H1 (cell line): ENCODE results near the gene AGAP1. TPM values are rescaled to one million over a fixed set of nuclear protein-coding genes. Genes with fewer than 3 reads are reported as not detected.

Source experiments
- BCL11A ChIP-seq, 2 experiments: IDR thresholded peaks; one replicate each; pipeline ENCODE4 v1.6.1; 2011; ENCODE audit warnings: low read depth in 2 of 2, low read length in 2 of 2, mild to moderate bottlenecking in 2 of 2
- CEBPB ChIP-seq: IDR thresholded peaks from 2 replicates; pipeline ENCODE4 v1.6.1; 2012; ENCODE audit warnings: low read depth, low read length
- EGR1 ChIP-seq: IDR thresholded peaks from 2 replicates; pipeline ENCODE4 v1.6.1; 2011; ENCODE audit warnings: low read depth, low read length, borderline replicate concordance
- HDAC6 ChIP-seq: IDR thresholded peaks from one replicate; pipeline ENCODE4 v1.7.1; 2012; ENCODE audit warnings: low read depth, mild to moderate bottlenecking, inconsistent platforms, low read length, moderate library complexity
- SP2 ChIP-seq: IDR thresholded peaks from 2 replicates; pipeline ENCODE4 v1.6.1; 2012; ENCODE audit warnings: mild to moderate bottlenecking, low read length, inconsistent platforms
- TAF7 ChIP-seq: optimal IDR thresholded peaks from 2 replicates; pipeline ENCODE3; 2011; ENCODE audit warnings: low read depth, mild to moderate bottlenecking, inconsistent platforms, low read length, moderate library complexity, borderline replicate concordance
- polyA plus RNA-seq, 7 experiments: library from polyadenylated mRNA; depleted of rRNA in 3 of 7; stranded (reverse) in 5 of 7; unstranded in 2 of 7; fragments of >200 nt in 5 of 7; fragments of 200-250 nt in 2 of 7; gene quantifications; 1 replicate in 5 of 7; 2 replicates in 1 of 7; 4 replicates in 1 of 7; pipeline versions ENCODE4 v1.2.1 to v1.2.3, GENCODE V29; 2011 to 2013; ENCODE audit warnings: missing spikeins in 2 of 7, mixed read lengths in 2 of 7
- total RNA-seq: library from RNA; stranded (reverse); fragmentation: NEBNext Ultra II Directional; extraction: Animal tissue kit (Norgen Biotek cat#: 25700); gene quantifications from 2 replicates; pipeline ENCODE4 v1.2.1, GENCODE V29; 2021
- TF ChIP-seq, protein P1 (sequence below): fragments of 300-600 bp; sonication (generic); IDR thresholded peaks from 2 replicates; pipeline ENCODE4 v1.7.1; 2012; ENCODE audit warnings: low read length, moderate library complexity, mild to moderate bottlenecking, inconsistent platforms; ENCODE audit not compliant: insufficient replicate concordance

The AGAP1 gene
- total and polyA plus RNA-seq, 2 of the 8 experiments (the other 6 are each of a cell fraction or from before 2014, with no cell fraction given): 18.1 to 39.4 TPM

DNA sequence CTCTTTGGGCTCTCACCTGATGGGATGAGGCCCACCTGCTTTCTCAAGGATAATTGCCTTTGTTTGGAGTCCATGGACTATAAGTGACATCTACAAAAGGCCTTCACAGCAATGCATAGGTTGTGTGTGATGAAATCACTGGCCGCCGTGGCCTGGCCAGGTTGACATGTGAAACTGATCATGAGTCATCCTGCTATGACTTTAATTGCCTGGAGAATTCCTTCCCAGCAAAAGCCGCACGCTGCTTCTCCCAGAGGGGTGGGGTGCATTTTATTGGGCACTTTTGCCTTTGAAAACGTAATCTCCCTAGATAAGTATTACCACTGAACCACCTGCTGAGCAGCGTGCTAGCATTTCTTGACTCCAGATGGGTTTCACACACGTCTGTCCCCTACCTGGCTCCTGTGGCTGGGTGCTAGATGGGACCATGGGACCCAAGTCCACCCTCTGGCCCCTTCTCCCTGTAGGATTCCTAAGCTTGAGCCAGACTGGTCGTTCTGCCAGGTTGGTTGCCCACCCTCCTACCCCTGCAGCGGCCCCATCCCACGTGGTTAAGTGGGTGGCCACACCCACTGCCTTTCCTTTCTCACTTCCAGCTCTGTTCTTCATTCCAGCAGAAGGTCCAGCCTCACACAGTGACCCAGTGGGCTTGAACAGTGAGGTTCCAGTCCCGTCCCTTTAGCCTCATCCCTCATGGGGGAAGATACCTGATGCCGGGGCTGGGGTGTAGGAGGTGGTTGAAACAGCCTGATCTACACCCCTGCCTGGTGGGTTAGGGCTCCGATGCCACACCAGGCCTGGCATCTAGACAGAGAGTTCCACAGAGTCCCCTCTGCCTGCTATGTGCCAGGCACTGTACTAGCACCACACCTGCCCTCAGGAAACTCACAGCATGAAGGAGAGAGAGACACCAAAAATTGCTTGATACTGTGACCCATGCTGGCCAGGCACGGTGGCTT lies 584.7 kb downstream of the AGAP1 start (continued):
- no peak for TF ChIP-seq SP2
- TF ChIP-seq, protein P1, sequence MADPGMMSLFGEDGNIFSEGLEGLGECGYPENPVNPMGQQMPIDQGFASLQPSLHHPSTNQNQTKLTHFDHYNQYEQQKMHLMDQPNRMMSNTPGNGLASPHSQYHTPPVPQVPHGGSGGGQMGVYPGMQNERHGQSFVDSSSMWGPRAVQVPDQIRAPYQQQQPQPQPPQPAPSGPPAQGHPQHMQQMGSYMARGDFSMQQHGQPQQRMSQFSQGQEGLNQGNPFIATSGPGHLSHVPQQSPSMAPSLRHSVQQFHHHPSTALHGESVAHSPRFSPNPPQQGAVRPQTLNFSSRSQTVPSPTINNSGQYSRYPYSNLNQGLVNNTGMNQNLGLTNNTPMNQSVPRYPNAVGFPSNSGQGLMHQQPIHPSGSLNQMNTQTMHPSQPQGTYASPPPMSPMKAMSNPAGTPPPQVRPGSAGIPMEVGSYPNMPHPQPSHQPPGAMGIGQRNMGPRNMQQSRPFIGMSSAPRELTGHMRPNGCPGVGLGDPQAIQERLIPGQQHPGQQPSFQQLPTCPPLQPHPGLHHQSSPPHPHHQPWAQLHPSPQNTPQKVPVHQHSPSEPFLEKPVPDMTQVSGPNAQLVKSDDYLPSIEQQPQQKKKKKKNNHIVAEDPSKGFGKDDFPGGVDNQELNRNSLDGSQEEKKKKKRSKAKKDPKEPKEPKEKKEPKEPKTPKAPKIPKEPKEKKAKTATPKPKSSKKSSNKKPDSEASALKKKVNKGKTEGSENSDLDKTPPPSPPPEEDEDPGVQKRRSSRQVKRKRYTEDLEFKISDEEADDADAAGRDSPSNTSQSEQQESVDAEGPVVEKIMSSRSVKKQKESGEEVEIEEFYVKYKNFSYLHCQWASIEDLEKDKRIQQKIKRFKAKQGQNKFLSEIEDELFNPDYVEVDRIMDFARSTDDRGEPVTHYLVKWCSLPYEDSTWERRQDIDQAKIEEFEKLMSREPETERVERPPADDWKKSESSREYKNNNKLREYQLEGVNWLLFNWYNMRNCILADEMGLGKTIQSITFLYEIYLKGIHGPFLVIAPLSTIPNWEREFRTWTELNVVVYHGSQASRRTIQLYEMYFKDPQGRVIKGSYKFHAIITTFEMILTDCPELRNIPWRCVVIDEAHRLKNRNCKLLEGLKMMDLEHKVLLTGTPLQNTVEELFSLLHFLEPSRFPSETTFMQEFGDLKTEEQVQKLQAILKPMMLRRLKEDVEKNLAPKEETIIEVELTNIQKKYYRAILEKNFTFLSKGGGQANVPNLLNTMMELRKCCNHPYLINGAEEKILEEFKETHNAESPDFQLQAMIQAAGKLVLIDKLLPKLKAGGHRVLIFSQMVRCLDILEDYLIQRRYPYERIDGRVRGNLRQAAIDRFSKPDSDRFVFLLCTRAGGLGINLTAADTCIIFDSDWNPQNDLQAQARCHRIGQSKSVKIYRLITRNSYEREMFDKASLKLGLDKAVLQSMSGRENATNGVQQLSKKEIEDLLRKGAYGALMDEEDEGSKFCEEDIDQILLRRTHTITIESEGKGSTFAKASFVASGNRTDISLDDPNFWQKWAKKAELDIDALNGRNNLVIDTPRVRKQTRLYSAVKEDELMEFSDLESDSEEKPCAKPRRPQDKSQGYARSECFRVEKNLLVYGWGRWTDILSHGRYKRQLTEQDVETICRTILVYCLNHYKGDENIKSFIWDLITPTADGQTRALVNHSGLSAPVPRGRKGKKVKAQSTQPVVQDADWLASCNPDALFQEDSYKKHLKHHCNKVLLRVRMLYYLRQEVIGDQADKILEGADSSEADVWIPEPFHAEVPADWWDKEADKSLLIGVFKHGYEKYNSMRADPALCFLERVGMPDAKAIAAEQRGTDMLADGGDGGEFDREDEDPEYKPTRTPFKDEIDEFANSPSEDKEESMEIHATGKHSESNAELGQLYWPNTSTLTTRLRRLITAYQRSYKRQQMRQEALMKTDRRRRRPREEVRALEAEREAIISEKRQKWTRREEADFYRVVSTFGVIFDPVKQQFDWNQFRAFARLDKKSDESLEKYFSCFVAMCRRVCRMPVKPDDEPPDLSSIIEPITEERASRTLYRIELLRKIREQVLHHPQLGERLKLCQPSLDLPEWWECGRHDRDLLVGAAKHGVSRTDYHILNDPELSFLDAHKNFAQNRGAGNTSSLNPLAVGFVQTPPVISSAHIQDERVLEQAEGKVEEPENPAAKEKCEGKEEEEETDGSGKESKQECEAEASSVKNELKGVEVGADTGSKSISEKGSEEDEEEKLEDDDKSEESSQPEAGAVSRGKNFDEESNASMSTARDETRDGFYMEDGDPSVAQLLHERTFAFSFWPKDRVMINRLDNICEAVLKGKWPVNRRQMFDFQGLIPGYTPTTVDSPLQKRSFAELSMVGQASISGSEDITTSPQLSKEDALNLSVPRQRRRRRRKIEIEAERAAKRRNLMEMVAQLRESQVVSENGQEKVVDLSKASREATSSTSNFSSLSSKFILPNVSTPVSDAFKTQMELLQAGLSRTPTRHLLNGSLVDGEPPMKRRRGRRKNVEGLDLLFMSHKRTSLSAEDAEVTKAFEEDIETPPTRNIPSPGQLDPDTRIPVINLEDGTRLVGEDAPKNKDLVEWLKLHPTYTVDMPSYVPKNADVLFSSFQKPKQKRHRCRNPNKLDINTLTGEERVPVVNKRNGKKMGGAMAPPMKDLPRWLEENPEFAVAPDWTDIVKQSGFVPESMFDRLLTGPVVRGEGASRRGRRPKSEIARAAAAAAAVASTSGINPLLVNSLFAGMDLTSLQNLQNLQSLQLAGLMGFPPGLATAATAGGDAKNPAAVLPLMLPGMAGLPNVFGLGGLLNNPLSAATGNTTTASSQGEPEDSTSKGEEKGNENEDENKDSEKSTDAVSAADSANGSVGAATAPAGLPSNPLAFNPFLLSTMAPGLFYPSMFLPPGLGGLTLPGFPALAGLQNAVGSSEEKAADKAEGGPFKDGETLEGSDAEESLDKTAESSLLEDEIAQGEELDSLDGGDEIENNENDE: no peak
- TF ChIP-seq TAF7: no peak
- TF ChIP-seq HDAC6: no peak
- TF ChIP-seq CEBPB: no peak
- no peak for TF ChIP-seq BCL11A (IDR thresholded peaks at IDR 0.05; ENCODE audit: low read depth in 2 of 2, low read length in 2 of 2)
- TF ChIP-seq EGR1: no peak
